Loucy (cell line): ENCODE data around the gene CEP104.

ENCODE experiments used
- EZH2phosphoT487 ChIP-seq: fragments of 200-600 bp; IDR thresholded peaks from 2 replicates; pipeline ENCODE4 v1.6.1; 2018; ENCODE audit warnings: antibody characterized with exemption, mild to moderate bottlenecking, moderate library complexity, borderline replicate concordance
- TF ChIP-seq, protein P1 (sequence below): fragments of 200-600 bp; sonication (generic); conservative IDR thresholded peaks from 2 replicates; pipeline ENCODE4 v1.5.1; 2014; ENCODE audit warnings: mild to moderate bottlenecking, antibody characterized with exemption, low read length

DNA sequence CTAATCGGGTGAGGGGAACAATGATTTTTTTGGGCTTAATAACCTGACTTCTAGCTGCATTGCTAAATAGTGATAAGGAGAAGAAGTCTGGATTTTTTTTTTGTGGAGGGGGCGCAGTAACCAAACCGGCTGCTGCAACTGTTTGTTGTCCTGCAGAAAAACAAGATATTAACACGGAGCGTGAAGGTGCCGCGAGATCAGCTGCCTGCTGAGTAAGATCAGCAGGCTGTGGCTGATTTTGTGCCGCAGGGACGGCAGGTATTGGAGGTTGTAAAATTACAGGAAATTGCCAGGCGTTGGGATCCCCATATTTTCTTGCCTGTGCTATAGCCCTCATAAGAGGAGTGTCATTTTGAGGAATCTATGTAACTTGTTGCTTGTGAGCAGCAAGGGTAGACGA is 52.0 kb downstream of the CEP104 start:
- TF ChIP-seq, protein P1, sequence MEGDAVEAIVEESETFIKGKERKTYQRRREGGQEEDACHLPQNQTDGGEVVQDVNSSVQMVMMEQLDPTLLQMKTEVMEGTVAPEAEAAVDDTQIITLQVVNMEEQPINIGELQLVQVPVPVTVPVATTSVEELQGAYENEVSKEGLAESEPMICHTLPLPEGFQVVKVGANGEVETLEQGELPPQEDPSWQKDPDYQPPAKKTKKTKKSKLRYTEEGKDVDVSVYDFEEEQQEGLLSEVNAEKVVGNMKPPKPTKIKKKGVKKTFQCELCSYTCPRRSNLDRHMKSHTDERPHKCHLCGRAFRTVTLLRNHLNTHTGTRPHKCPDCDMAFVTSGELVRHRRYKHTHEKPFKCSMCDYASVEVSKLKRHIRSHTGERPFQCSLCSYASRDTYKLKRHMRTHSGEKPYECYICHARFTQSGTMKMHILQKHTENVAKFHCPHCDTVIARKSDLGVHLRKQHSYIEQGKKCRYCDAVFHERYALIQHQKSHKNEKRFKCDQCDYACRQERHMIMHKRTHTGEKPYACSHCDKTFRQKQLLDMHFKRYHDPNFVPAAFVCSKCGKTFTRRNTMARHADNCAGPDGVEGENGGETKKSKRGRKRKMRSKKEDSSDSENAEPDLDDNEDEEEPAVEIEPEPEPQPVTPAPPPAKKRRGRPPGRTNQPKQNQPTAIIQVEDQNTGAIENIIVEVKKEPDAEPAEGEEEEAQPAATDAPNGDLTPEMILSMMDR = no peak
- no peak for TF ChIP-seq EZH2phosphoT487
